WTC11 (cell line): ENCODE results near the gene GUCA2A. TPM values are rescaled to one million over a fixed set of nuclear protein-coding genes. Genes with fewer than 3 reads are reported as not detected.

ENCODE experiments used
- ATAC-seq: fragments of 200-7000 bp; cut with Tn5 transposase; 2 replicates; pipeline ENCODE4 v1.10.0; 2021; ENCODE audit warnings: mild to moderate bottlenecking, moderate library complexity
- CTCF ChIA-PET: fragments of 300-600 bp; sonication (Branson Sonifier 250); formaldehyde crosslinking; loops from one replicate; lab custom pipeline; 2021; ENCODE audit warnings: antibody characterized with exemption; lab: Charles Lee
- POLR2A ChIA-PET: fragments of 350-600 bp; sonication (Branson Sonifier 250); formaldehyde crosslinking; loops from one replicate; lab custom pipeline; 2021; ENCODE audit warnings: antibody characterized with exemption; lab: Charles Lee
- DNase-seq: peaks from one replicate; pipeline ENCODE4 v3.0.0; 2021; ENCODE audit warnings: low spot score
- H3K27ac Mint-ChIP-seq: 2 replicates; pipeline ENCODE4 v1.8.0; 2021; ENCODE audit warnings: mixed read lengths
- H3K27me3 Mint-ChIP-seq: 2 replicates; pipeline ENCODE4 v1.8.0; 2021; ENCODE audit warnings: low read depth, mild to moderate bottlenecking, moderate library complexity, mixed read lengths
- H3K36me3 Mint-ChIP-seq: 2 replicates; pipeline ENCODE4 v1.8.0; 2021; ENCODE audit warnings: mixed read lengths
- H3K4me1 Mint-ChIP-seq: 2 replicates; pipeline ENCODE4 v1.8.0; 2022; ENCODE audit warnings: mixed read lengths
- H3K4me3 Mint-ChIP-seq: 2 replicates; pipeline ENCODE4 v1.8.0; 2021; ENCODE audit warnings: mild to moderate bottlenecking, moderate library complexity, mixed read lengths
- H3K9me3 Mint-ChIP-seq: 2 replicates; pipeline ENCODE4 v1.8.0; 2021; ENCODE audit warnings: mixed read lengths
- CREB1 ChIP-seq: sonication (generic); formaldehyde crosslinking; IDR thresholded peaks from 2 replicates; pipeline ENCODE4 v1.8.0; 2023; ENCODE audit warnings: mild to moderate bottlenecking, missing genetic modification reagents
- FOXJ3 ChIP-seq: sonication (generic); formaldehyde crosslinking; IDR thresholded peaks from 2 replicates; pipeline ENCODE4 v1.9.0; 2021; ENCODE audit warnings: missing genetic modification reagents, mild to moderate bottlenecking, borderline replicate concordance
- FOXP1 ChIP-seq: sonication (generic); formaldehyde crosslinking; IDR thresholded peaks from 2 replicates; pipeline ENCODE4 v1.8.0; 2022; ENCODE audit warnings: missing genetic modification reagents, mild to moderate bottlenecking, moderate library complexity, borderline replicate concordance
- GRHL2 ChIP-seq: fragments of 250-450 bp; sonication (Bioruptor Pico); IDR thresholded peaks from 2 replicates; pipeline ENCODE4 v1.8.0; 2022; ENCODE audit warnings: mild to moderate bottlenecking, moderate library complexity; ENCODE audit not compliant: insufficient replicate concordance, severe bottlenecking
- KAT7 ChIP-seq: sonication (generic); formaldehyde crosslinking; IDR thresholded peaks from 2 replicates; pipeline ENCODE4 v1.8.1; 2023; ENCODE audit warnings: missing genetic modification reagents, mild to moderate bottlenecking, borderline replicate concordance
- NFYB ChIP-seq: sonication (generic); formaldehyde crosslinking; conservative IDR thresholded peaks from 2 replicates; pipeline ENCODE4 v1.8.0; 2022; ENCODE audit warnings: low read depth, missing genetic modification reagents
- NR2C2 ChIP-seq: sonication (generic); formaldehyde crosslinking; IDR thresholded peaks from 2 replicates; pipeline ENCODE4 v1.8.0; 2022; ENCODE audit warnings: mild to moderate bottlenecking, missing genetic modification reagents
- NR3C1 ChIP-seq: sonication (generic); formaldehyde crosslinking; conservative IDR thresholded peaks from 2 replicates; pipeline ENCODE4 v1.8.1; 2023; ENCODE audit warnings: low read depth, mild to moderate bottlenecking, missing genetic modification reagents
- OVOL2 ChIP-seq: fragments of 250-450 bp; sonication (Bioruptor Pico); IDR thresholded peaks from 2 replicates; pipeline ENCODE4 v1.9.0; 2021; ENCODE audit warnings: mild to moderate bottlenecking, borderline replicate concordance
- ZBTB21 ChIP-seq: sonication (generic); formaldehyde crosslinking; IDR thresholded peaks from 2 replicates; pipeline ENCODE4 v1.8.1; 2023; ENCODE audit warnings: mild to moderate bottlenecking, missing genetic modification reagents, borderline replicate concordance
- ZNF138 ChIP-seq: sonication (generic); formaldehyde crosslinking; conservative IDR thresholded peaks from 2 replicates; pipeline ENCODE4 v1.8.1; 2022; ENCODE audit warnings: mild to moderate bottlenecking, moderate library complexity, missing genetic modification reagents
- total RNA-seq: library from RNA; stranded (reverse); gene quantifications from 3 replicates; pipeline ENCODE4 v1.2.3, GENCODE V29; 2021
- TF ChIP-seq, protein P1 (sequence below): fragments of 250-450 bp; sonication (Bioruptor Pico); IDR thresholded peaks from 2 replicates; pipeline ENCODE4 v1.9.0; 2021; ENCODE audit warnings: mild to moderate bottlenecking, borderline replicate concordance
- TF ChIP-seq, protein P2 (sequence below): sonication (generic); formaldehyde crosslinking; IDR thresholded peaks from 2 replicates; pipeline ENCODE4 v1.8.1; 2023; ENCODE audit warnings: mild to moderate bottlenecking, missing genetic modification reagents, moderate library complexity
- TF ChIP-seq, protein P3 (sequence below): sonication (generic); formaldehyde crosslinking; IDR thresholded peaks from 2 replicates; pipeline ENCODE4 v1.8.0; 2023; ENCODE audit warnings: missing genetic modification reagents
- TF ChIP-seq, protein P4 (sequence below): fragments of 250-450 bp; sonication (Bioruptor Pico); conservative IDR thresholded peaks from 2 replicates; pipeline ENCODE4 v1.9.0; 2021; ENCODE audit warnings: mild to moderate bottlenecking
- TF ChIP-seq, protein P5 (sequence below): fragments of 200-600 bp; IDR thresholded peaks from 2 replicates; pipeline ENCODE4 v1.8.0; 2022; ENCODE audit warnings: antibody characterized with exemption
- TF ChIP-seq, protein P6 (sequence below): fragments of 250-450 bp; sonication (Bioruptor Pico); IDR thresholded peaks from 2 replicates; pipeline ENCODE4 v2.1.2; 2022; ENCODE audit warnings: mild to moderate bottlenecking, moderate library complexity
- TF ChIP-seq, protein P7 (sequence below): sonication (generic); formaldehyde crosslinking; IDR thresholded peaks from 2 replicates; pipeline ENCODE4 v1.8.0; 2022; ENCODE audit warnings: mild to moderate bottlenecking, missing genetic modification reagents

Gene GUCA2A
- total RNA-seq, 1 experiment from 2014 or later, result not detected

DNA sequence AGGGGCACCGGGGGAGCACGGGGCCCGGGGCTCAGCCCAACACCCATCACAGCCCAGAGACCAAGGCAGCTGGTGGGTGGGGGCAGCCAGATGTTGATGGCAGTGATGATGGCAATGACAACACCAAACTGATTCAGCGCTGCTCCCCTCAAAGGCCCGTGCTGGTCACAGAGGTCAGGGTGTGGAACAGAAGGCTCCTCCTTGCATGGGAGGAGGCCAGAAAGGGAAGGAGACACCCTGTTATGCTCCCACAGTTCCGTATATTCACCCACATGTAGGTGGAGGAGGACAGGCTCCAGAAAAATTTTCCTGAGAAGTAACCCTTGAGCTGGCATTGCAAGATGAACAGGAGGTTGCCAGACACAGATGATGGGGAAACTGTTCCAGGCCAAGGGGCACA, 10.9 kb downstream of the GUCA2A start:
- H3K27ac Mint-ChIP-seq, result no peak overlapping the region
- H3K4me3 Mint-ChIP-seq, result no peak overlapping the region
- H3K9me3 Mint-ChIP-seq, result no peaks in the 10 kb centered on the region; the same call in 1 of the 2 replicates
- DNase-seq (no peak), ATAC-seq (no peak)
- TF ChIP-seq ZNF138, result no peak
- TF ChIP-seq, protein P1, sequence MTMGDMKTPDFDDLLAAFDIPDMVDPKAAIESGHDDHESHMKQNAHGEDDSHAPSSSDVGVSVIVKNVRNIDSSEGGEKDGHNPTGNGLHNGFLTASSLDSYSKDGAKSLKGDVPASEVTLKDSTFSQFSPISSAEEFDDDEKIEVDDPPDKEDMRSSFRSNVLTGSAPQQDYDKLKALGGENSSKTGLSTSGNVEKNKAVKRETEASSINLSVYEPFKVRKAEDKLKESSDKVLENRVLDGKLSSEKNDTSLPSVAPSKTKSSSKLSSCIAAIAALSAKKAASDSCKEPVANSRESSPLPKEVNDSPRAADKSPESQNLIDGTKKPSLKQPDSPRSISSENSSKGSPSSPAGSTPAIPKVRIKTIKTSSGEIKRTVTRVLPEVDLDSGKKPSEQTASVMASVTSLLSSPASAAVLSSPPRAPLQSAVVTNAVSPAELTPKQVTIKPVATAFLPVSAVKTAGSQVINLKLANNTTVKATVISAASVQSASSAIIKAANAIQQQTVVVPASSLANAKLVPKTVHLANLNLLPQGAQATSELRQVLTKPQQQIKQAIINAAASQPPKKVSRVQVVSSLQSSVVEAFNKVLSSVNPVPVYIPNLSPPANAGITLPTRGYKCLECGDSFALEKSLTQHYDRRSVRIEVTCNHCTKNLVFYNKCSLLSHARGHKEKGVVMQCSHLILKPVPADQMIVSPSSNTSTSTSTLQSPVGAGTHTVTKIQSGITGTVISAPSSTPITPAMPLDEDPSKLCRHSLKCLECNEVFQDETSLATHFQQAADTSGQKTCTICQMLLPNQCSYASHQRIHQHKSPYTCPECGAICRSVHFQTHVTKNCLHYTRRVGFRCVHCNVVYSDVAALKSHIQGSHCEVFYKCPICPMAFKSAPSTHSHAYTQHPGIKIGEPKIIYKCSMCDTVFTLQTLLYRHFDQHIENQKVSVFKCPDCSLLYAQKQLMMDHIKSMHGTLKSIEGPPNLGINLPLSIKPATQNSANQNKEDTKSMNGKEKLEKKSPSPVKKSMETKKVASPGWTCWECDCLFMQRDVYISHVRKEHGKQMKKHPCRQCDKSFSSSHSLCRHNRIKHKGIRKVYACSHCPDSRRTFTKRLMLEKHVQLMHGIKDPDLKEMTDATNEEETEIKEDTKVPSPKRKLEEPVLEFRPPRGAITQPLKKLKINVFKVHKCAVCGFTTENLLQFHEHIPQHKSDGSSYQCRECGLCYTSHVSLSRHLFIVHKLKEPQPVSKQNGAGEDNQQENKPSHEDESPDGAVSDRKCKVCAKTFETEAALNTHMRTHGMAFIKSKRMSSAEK (CRISPR knock-in tag), result no peak
- TF ChIP-seq, protein P2, sequence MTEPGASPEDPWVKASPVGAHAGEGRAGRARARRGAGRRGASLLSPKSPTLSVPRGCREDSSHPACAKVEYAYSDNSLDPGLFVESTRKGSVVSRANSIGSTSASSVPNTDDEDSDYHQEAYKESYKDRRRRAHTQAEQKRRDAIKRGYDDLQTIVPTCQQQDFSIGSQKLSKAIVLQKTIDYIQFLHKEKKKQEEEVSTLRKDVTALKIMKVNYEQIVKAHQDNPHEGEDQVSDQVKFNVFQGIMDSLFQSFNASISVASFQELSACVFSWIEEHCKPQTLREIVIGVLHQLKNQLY, result no peak
- H3K36me3 Mint-ChIP-seq, result no peaks in the 10 kb centered on the region
- ChIA-PET POLR2A (no interaction called here), CTCF (interaction anchor here (1.5 kb wide), 1 partner anchor 20 kb away, joined by 10 read pairs; no protein-coding TSS in a partner anchor)
- H3K27me3 Mint-ChIP-seq, result no peaks in the 10 kb centered on the region
- H3K4me1 Mint-ChIP-seq, result no peaks in the 10 kb centered on the region

DNA sequence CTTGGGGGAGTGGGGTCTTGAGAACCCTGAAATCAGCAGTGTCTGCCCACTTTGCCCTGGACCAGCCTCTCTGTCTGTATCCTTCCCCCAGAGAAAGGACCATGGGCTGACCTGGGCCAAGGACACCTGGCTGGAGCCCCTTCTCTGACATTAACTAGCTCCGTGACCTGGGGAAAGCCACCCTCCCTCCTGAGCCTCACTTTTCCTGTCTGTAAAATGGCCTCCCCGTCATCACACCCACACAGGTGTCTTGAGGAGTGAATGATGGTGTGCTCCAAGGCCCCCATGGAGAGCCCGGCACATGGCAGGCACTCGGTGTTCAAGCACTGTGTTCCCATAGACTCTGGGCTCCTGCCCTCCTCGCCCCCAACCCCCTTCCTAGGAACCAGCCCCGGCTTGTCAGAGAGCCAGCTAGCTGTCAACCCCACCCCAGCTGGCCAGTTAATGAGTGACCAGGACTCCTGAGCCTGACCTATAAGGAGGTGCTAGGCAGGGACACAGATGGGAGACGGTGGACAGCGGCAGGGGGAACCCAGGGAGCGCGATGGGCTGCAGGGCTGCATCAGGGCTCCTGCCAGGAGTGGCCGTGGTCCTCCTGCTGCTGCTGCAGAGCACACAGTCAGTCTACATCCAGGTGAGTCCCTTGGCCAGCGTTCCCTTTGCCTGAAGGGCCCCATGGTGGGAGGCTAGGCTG, 11.5 kb downstream of the GUCA2A start, which contains the start of gene GUCA2B:
TSS of gene GUCA2B (plus strand) at position 504 of the 694 bp plus-strand sequence. CDS start at position 545, 41 bp downstream.
- ATAC-seq, result no peak
- TF ChIP-seq OVOL2 (CRISPR knock-in tag), result no peak
- TF ChIP-seq KAT7 (CRISPR knock-in tag), result no peak
- no peak for TF ChIP-seq ZNF138
- TF ChIP-seq, protein P3, sequence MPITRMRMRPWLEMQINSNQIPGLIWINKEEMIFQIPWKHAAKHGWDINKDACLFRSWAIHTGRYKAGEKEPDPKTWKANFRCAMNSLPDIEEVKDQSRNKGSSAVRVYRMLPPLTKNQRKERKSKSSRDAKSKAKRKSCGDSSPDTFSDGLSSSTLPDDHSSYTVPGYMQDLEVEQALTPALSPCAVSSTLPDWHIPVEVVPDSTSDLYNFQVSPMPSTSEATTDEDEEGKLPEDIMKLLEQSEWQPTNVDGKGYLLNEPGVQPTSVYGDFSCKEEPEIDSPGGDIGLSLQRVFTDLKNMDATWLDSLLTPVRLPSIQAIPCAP, result no peak
- TF ChIP-seq NFYB (CRISPR knock-in tag), result no peak
- TF ChIP-seq, protein P4, sequence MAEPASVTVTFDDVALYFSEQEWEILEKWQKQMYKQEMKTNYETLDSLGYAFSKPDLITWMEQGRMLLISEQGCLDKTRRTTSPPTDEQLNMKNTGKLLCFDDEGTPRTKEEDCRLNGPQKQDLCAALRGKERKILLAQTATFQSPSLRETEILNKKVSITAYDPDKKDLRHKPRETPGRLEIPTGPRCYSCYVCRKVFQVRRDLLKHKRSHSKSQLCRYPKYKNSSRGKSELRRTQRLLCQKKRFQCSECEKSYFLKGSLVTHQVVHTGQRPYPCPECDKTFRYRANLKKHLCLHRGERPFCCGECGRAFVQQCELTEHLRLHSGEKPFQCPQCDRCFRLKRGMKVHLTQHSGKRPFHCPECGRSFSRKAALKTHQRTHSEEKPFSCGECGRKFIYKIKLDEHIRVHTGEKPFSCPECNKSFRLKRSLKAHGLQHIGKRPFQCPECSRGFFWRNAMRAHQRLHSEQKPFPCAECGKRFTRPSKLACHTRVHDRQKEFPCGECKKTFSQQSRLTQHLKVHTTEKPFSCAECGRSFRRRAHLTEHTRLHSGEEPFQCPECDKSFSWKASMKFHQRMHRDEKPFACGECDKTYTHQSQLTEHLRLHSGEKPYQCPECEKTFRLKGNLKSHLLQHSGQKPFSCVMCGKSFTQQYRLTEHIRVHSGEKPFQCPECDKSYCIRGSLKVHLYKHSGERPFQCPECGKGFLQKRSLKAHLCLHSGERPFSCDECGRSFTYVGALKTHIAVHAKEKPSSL, result no peak
- no peak for TF ChIP-seq NR3C1 (CRISPR knock-in tag)
- no peak for TF ChIP-seq FOXP1 (CRISPR knock-in tag)
- TF ChIP-seq, protein P5, sequence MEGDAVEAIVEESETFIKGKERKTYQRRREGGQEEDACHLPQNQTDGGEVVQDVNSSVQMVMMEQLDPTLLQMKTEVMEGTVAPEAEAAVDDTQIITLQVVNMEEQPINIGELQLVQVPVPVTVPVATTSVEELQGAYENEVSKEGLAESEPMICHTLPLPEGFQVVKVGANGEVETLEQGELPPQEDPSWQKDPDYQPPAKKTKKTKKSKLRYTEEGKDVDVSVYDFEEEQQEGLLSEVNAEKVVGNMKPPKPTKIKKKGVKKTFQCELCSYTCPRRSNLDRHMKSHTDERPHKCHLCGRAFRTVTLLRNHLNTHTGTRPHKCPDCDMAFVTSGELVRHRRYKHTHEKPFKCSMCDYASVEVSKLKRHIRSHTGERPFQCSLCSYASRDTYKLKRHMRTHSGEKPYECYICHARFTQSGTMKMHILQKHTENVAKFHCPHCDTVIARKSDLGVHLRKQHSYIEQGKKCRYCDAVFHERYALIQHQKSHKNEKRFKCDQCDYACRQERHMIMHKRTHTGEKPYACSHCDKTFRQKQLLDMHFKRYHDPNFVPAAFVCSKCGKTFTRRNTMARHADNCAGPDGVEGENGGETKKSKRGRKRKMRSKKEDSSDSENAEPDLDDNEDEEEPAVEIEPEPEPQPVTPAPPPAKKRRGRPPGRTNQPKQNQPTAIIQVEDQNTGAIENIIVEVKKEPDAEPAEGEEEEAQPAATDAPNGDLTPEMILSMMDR, result no peak
- no peak for TF ChIP-seq ZBTB21 (CRISPR knock-in tag)
- TF ChIP-seq NR2C2, result no peak
- no peak for TF ChIP-seq GRHL2
- TF ChIP-seq, protein P6, sequence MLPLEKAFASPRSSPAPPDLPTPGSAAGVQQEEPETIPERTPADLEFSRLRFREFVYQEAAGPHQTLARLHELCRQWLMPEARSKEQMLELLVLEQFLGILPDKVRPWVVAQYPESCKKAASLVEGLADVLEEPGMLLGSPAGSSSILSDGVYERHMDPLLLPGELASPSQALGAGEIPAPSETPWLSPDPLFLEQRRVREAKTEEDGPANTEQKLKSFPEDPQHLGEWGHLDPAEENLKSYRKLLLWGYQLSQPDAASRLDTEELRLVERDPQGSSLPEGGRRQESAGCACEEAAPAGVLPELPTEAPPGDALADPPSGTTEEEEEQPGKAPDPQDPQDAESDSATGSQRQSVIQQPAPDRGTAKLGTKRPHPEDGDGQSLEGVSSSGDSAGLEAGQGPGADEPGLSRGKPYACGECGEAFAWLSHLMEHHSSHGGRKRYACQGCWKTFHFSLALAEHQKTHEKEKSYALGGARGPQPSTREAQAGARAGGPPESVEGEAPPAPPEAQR (CRISPR knock-in tag), result no peak
- TF ChIP-seq FOXJ3 (CRISPR knock-in tag), result no peak
- no peak for TF ChIP-seq CREB1 (CRISPR knock-in tag)
- TF ChIP-seq, protein P7, sequence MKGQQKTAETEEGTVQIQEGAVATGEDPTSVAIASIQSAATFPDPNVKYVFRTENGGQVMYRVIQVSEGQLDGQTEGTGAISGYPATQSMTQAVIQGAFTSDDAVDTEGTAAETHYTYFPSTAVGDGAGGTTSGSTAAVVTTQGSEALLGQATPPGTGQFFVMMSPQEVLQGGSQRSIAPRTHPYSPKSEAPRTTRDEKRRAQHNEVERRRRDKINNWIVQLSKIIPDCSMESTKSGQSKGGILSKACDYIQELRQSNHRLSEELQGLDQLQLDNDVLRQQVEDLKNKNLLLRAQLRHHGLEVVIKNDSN, result no peak
- ChIA-PET POLR2A (no interaction called here), CTCF (no interaction called here)
- no peaks in the 10 kb centered on the region for H3K27me3 Mint-ChIP-seq
- no peak within 1 kb of the TSS for H3K27ac Mint-ChIP-seq
- no peak within 1 kb of the TSS for H3K4me3 Mint-ChIP-seq
- H3K4me1 Mint-ChIP-seq, result no peaks in the 10 kb centered on the region
- H3K9me3 Mint-ChIP-seq, result no peaks in the 10 kb centered on the region; the same call in 1 of the 2 replicates
- no peak for DNase-seq
- no peaks in the 10 kb centered on the region for H3K36me3 Mint-ChIP-seq
